ENCODE data around the gene KCND3.

KCND3 gene

DNA sequence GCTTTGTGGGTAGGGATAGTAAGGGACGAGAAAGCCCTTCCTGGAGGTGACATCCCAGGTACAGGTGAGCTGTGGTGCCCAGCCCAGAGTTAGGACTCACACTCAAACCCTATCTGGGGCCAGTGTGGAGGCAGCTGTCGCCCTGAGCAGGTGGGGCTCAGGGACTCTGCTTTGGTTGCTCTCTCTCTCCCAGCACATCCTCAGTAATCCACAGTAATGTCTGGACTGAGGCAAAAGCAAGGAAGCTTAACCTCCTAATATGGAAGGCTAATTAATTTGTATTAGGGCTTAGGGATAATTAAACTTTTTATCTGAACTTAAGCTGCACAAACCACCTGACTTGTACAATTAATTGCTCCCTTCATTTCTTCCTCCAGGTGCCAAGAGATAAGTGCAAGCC is 195.5 kb downstream of the KCND3 start:
- Histone ChIP-seq H3K27me3 (ENCODE audit: control insufficient read depth in 1 of 2, insufficient read depth in 2 of 2, low read length in 2 of 2) (no peaks in the 10 kb centered on the region), H3K36me3 (ENCODE audit: control insufficient read depth in 1 of 2, insufficient read depth in 2 of 2, low read length in 2 of 2) (no peaks in the 10 kb centered on the region), H3K4me1 (ENCODE audit: control insufficient read depth in 1 of 2, insufficient read depth in 2 of 2, low read length in 2 of 2) (no peaks in the 10 kb centered on the region), H3K9ac (ENCODE audit: low read depth in 1 of 2, low read length in 2 of 2) (no peak overlapping the region), H3K4me3 (ENCODE audit: low read depth in 1 of 2, low read length in 2 of 2) (no peak overlapping the region), H3K9me3 (ENCODE audit: control insufficient read depth in 1 of 2, low read length in 2 of 2) (no peaks in the 10 kb centered on the region), H3K27ac (ENCODE audit: low read depth, low read length) (no peak overlapping the region)

DNA sequence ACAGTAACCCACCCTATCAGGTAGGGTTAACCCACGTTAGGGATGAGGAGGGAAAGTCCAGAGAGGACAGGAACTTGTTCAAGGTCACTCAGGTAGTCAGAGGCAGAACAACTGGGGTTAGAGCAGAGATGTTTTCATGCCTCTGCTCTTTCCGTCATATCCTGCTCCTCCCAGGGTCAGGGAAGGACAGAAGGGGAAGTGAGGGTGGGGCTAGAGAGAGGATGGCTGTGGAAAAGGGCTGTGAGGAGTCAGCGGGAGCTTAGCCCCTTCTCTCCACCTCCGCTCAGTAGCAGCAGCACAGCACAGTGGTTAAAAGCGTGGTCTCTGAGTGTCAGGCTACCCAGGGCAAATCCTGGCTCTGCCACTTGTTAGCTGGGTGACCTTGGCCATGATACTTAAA is 197.2 kb downstream of the KCND3 start:
- Histone ChIP-seq H3K4me3 (ENCODE audit: low read depth in 1 of 2, low read length in 2 of 2) (no peak overlapping the region), H3K27ac (ENCODE audit: low read depth, low read length) (no peak overlapping the region), H3K27me3 (ENCODE audit: control insufficient read depth in 1 of 2, insufficient read depth in 2 of 2, low read length in 2 of 2) (no peaks in the 10 kb centered on the region), H3K36me3 (ENCODE audit: control insufficient read depth in 1 of 2, insufficient read depth in 2 of 2, low read length in 2 of 2) (no peaks in the 10 kb centered on the region), H3K9me3 (ENCODE audit: control insufficient read depth in 1 of 2, low read length in 2 of 2) (no peaks in the 10 kb centered on the region), H3K9ac (ENCODE audit: low read depth in 1 of 2, low read length in 2 of 2) (no peak overlapping the region), H3K4me1 (ENCODE audit: control insufficient read depth in 1 of 2, insufficient read depth in 2 of 2, low read length in 2 of 2) (no peaks in the 10 kb centered on the region)

DNA sequence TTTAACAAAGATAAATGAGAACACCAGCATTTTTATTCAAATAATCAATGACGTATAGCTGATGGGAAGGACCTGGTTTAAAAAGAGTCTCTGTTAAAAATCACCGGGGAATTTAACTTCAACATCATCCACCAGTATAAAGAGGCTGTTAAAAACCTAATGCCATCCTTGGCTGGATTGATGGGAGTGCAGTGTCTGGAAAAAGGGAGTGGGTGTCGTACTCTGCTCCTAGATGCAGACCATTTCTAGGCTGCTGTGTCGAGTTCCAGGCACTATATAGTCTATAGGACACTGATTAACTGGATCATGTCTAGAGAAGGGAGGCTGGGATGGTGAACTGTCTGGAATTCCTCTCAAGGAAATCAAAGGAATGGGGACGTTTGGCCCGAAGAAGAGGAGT is 197.7 kb downstream of the KCND3 start:
- no peaks in the 10 kb centered on the region for H3K36me3 ChIP-seq (ENCODE audit: control insufficient read depth in 1 of 2, insufficient read depth in 2 of 2, low read length in 2 of 2)
- no peak overlapping the region for H3K4me3 ChIP-seq (ENCODE audit: low read depth in 1 of 2, low read length in 2 of 2)
- H3K9ac ChIP-seq (ENCODE audit: low read depth in 1 of 2, low read length in 2 of 2) = no peak overlapping the region
- no peaks in the 10 kb centered on the region for H3K4me1 ChIP-seq (ENCODE audit: control insufficient read depth in 1 of 2, insufficient read depth in 2 of 2, low read length in 2 of 2)
- no peaks in the 10 kb centered on the region for H3K27me3 ChIP-seq (ENCODE audit: control insufficient read depth in 1 of 2, insufficient read depth in 2 of 2, low read length in 2 of 2)
- no peaks in the 10 kb centered on the region for H3K9me3 ChIP-seq (ENCODE audit: control insufficient read depth in 1 of 2, low read length in 2 of 2)
- no peak overlapping the region for H3K27ac ChIP-seq (ENCODE audit: low read depth, low read length)

DNA sequence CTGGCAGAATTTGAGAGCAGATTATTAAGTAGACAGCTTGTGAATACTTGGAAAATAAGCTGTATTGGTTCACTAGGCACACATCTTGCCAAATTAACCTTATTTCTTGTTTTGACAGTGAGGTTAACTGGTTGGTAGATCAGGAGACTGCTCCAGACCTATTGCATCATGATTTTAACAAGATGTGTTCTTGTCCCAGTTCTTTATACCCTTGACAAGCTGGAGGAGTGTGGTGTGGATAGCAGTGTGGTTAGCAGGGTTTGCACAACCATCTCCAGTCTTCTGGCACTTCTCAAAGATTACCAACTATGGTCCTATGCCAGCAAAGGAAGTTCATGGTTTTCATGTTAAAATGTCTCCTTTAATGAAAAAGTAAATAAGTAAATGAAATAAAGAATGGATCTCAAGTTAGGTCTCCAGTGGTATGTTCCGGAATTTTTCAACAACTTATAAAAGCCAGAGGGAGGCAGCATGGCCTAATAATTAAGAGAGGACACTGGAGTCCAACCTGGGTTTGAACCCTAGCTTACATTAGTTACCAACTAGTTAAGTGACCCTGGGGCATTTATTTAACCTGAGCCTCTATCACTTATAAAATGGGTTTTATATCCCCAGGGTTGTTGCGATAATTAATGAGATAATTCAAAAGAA is 199.7 kb downstream of the KCND3 start:
- no peak overlapping the region for H3K9ac ChIP-seq (ENCODE audit: low read depth in 1 of 2, low read length in 2 of 2)
- H3K9me3 ChIP-seq (ENCODE audit: control insufficient read depth in 1 of 2, low read length in 2 of 2) = no peaks in the 10 kb centered on the region
- H3K27ac ChIP-seq (ENCODE audit: low read depth, low read length) = no peak overlapping the region
- H3K4me3 ChIP-seq (ENCODE audit: low read depth in 1 of 2, low read length in 2 of 2) = no peak overlapping the region
- peaks cover 0 to 3% of the 10 kb centered on the region in 2 donors for H3K27me3 ChIP-seq (ENCODE audit: control insufficient read depth in 1 of 2, insufficient read depth in 2 of 2, low read length in 2 of 2)
- H3K4me1 ChIP-seq (ENCODE audit: control insufficient read depth in 1 of 2, insufficient read depth in 2 of 2, low read length in 2 of 2) = no peaks in the 10 kb centered on the region
- no peaks in the 10 kb centered on the region for H3K36me3 ChIP-seq (ENCODE audit: control insufficient read depth in 1 of 2, insufficient read depth in 2 of 2, low read length in 2 of 2)

DNA sequence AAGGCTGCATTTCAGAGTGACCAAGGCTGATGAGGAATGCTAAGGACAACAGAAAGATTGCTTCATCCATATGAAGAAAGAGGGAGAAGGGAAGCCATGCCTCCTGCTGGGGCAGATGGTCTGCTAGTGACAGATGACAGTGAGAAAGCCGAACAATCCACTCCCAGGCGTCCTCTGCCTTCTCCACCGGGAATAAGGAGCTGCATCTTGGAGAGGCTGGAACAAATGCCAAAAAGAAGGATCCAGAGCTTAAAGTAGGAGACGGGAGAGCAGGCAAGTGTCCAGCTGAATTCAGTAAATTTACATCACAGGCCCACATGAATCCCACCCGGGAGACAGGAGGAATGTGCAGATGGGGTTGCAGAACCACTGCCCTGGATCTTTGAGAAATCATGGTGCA is 200.3 kb downstream of the KCND3 start:
- Histone ChIP-seq H3K36me3 (ENCODE audit: control insufficient read depth in 1 of 2, insufficient read depth in 2 of 2, low read length in 2 of 2) (no peaks in the 10 kb centered on the region), H3K27me3 (ENCODE audit: control insufficient read depth in 1 of 2, insufficient read depth in 2 of 2, low read length in 2 of 2) (peaks cover 0 to 3% of the 10 kb centered on the region in 2 donors), H3K9ac (ENCODE audit: low read depth in 1 of 2, low read length in 2 of 2) (no peak overlapping the region), H3K4me1 (ENCODE audit: control insufficient read depth in 1 of 2, insufficient read depth in 2 of 2, low read length in 2 of 2) (no peaks in the 10 kb centered on the region), H3K9me3 (ENCODE audit: control insufficient read depth in 1 of 2, low read length in 2 of 2) (no peaks in the 10 kb centered on the region), H3K4me3 (ENCODE audit: low read depth in 1 of 2, low read length in 2 of 2) (no peak overlapping the region), H3K27ac (ENCODE audit: low read depth, low read length) (no peak overlapping the region)

DNA sequence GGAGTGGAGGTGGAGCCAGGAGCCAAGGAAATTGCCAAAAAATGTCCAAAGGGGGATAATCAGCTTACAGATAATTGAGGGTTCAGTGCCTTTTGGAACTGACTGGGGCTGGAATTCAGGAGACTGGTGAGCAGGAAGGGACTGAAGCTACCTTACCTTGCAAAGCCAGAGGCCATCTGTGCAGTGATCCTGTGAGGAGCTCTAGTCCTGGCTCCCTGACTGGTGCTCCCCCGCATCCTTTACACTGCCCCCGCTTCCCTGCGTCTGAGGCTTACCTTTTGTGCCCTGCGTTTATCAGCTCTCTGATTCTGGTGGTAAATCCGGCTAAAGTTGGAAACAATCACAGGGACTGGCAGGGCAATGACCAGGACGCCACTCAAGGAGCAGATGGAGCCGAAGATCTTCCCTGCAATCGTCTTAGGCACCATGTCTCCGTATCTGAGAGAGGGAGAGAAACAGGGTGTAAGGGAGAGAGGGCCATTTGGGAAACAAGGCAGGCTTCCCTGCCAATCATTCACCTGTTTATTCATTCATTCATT is 202.7 kb downstream of the KCND3 start:
- no peaks in the 10 kb centered on the region for H3K9me3 ChIP-seq (ENCODE audit: control insufficient read depth in 1 of 2, low read length in 2 of 2)
- no peak overlapping the region for H3K27ac ChIP-seq (ENCODE audit: low read depth, low read length)
- H3K36me3 ChIP-seq (ENCODE audit: control insufficient read depth in 1 of 2, insufficient read depth in 2 of 2, low read length in 2 of 2) = no peaks in the 10 kb centered on the region
- no peak overlapping the region for H3K9ac ChIP-seq (ENCODE audit: low read depth in 1 of 2, low read length in 2 of 2)
- H3K4me3 ChIP-seq (ENCODE audit: low read depth in 1 of 2, low read length in 2 of 2) = no peak overlapping the region
- peaks cover 0 to 3% of the 10 kb centered on the region in 2 donors for H3K27me3 ChIP-seq (ENCODE audit: control insufficient read depth in 1 of 2, insufficient read depth in 2 of 2, low read length in 2 of 2)
- no peaks in the 10 kb centered on the region for H3K4me1 ChIP-seq (ENCODE audit: control insufficient read depth in 1 of 2, insufficient read depth in 2 of 2, low read length in 2 of 2)

DNA sequence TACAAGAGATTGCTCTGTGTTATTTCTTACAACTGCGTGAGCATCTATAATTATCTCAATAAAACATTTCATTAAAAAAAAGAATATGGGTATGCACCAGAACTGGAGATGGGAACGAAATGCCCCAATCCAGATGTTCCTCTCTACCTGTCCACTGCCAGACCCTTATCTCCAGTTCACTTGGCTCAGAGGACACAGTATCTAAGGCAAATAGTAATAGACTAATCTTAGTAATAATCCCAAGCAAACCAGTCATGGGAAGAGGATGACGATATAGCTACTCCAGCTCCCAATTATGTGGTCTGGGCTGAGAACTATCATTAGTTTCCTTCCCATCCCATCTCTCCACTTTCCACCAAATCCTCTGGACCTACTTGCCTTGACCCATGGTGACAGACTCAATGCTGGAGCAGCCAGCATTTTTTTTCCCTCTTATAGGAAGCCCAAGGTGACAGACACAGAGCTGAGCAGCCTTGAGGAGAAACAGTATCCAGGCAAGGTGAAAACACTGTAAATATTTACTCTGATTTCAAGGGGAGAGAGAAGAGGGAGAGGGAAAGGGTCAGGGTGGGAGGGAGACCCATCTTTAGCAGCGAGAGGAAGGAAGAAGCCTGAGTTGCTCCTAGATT is 205.1 kb downstream of the KCND3 start:
- no peaks in the 10 kb centered on the region for H3K9me3 ChIP-seq (ENCODE audit: control insufficient read depth in 1 of 2, low read length in 2 of 2)
- H3K27me3 ChIP-seq (ENCODE audit: control insufficient read depth in 1 of 2, insufficient read depth in 2 of 2, low read length in 2 of 2) = peaks cover 0 to 3% of the 10 kb centered on the region in 2 donors
- H3K9ac ChIP-seq (ENCODE audit: low read depth in 1 of 2, low read length in 2 of 2) = no peak overlapping the region
- H3K4me1 ChIP-seq (ENCODE audit: control insufficient read depth in 1 of 2, insufficient read depth in 2 of 2, low read length in 2 of 2) = no peaks in the 10 kb centered on the region
- no peak overlapping the region for H3K27ac ChIP-seq (ENCODE audit: low read depth, low read length)
- H3K36me3 ChIP-seq (ENCODE audit: control insufficient read depth in 1 of 2, insufficient read depth in 2 of 2, low read length in 2 of 2) = no peaks in the 10 kb centered on the region
- H3K4me3 ChIP-seq (ENCODE audit: low read depth in 1 of 2, low read length in 2 of 2) = no peak overlapping the region

DNA sequence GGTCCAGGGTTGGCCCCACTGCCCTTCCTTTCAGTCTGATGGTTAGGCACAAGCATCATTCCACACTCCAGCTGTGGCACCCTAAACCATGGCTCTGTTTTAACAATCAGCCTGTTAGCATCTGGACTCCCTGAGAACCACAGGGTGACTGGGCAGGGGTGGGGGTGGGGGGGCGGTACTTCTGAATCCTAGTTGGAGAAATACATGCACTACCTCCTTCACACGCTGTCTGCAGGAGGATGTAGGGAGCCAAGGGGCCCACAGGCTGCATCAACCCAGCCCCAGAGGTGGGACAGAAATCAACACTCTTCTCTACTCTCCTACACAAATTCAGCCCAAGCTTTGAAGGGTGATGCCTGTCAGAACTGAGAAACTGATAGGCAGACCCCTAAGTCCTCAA is 209.9 kb downstream of the KCND3 start:
- Histone ChIP-seq H3K4me3 (ENCODE audit: low read depth in 1 of 2, low read length in 2 of 2) (no peak overlapping the region), H3K36me3 (ENCODE audit: control insufficient read depth in 1 of 2, insufficient read depth in 2 of 2, low read length in 2 of 2) (no peaks in the 10 kb centered on the region), H3K9me3 (ENCODE audit: control insufficient read depth in 1 of 2, low read length in 2 of 2) (no peaks in the 10 kb centered on the region), H3K4me1 (ENCODE audit: control insufficient read depth in 1 of 2, insufficient read depth in 2 of 2, low read length in 2 of 2) (no peaks in the 10 kb centered on the region), H3K27me3 (ENCODE audit: control insufficient read depth in 1 of 2, insufficient read depth in 2 of 2, low read length in 2 of 2) (no peaks in the 10 kb centered on the region), H3K9ac (ENCODE audit: low read depth in 1 of 2, low read length in 2 of 2) (no peak overlapping the region), H3K27ac (ENCODE audit: low read depth, low read length) (no peak overlapping the region)

DNA sequence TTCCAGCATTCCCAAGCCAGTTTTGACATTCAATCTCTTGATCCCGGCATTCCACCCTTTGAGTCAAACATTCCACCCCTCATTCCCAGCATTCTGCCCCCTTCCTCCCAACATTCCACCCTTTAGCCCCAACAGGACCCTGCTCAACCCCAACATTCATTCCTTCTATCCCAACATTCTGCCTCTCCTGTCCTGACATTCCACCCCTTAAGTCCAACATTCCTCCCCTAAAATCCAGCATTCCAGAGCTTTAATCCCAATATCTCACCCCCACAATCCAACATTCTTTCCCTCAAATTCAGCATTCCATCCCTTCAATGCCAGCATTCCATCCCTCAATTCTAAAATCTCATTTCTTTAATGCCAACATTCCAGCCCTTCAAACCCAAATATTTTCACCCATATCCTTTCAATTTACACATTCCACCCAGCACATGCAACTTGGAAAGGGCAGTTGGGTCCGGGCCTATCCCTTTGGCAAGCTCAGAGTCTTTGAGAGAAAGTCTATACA is 210.9 kb downstream of the KCND3 start:
- H3K27me3 ChIP-seq (ENCODE audit: control insufficient read depth in 1 of 2, insufficient read depth in 2 of 2, low read length in 2 of 2) = no peaks in the 10 kb centered on the region
- no peaks in the 10 kb centered on the region for H3K4me1 ChIP-seq (ENCODE audit: control insufficient read depth in 1 of 2, insufficient read depth in 2 of 2, low read length in 2 of 2)
- no peaks in the 10 kb centered on the region for H3K36me3 ChIP-seq (ENCODE audit: control insufficient read depth in 1 of 2, insufficient read depth in 2 of 2, low read length in 2 of 2)
- H3K27ac ChIP-seq (ENCODE audit: low read depth, low read length) = no peak overlapping the region
- H3K9me3 ChIP-seq (ENCODE audit: control insufficient read depth in 1 of 2, low read length in 2 of 2) = no peaks in the 10 kb centered on the region
- no peak overlapping the region for H3K4me3 ChIP-seq (ENCODE audit: low read depth in 1 of 2, low read length in 2 of 2)
- no peak overlapping the region for H3K9ac ChIP-seq (ENCODE audit: low read depth in 1 of 2, low read length in 2 of 2)

DNA sequence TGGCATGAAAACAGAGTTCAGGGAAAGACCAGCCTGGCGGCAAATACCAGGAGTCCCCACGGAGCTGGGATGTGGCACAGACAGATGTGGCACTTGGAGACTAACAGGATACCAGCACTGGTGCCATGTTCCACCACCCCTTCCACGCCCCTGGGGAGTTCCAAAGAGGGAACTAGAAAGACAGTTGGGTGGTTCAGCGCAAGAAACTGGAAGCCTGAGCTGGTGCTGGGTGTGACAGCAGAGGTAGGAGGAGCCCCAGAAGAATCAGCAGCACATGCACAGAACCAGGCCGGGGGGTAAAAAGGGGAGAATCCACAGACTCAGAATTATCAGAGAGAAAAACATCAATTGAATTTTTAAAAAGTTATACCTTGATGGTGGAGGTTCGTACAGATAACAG is 211.4 kb downstream of the KCND3 start:
- Histone ChIP-seq H3K27ac (ENCODE audit: low read depth, low read length) (no peak overlapping the region), H3K36me3 (ENCODE audit: control insufficient read depth in 1 of 2, insufficient read depth in 2 of 2, low read length in 2 of 2) (no peaks in the 10 kb centered on the region), H3K4me1 (ENCODE audit: control insufficient read depth in 1 of 2, insufficient read depth in 2 of 2, low read length in 2 of 2) (no peaks in the 10 kb centered on the region), H3K9me3 (ENCODE audit: control insufficient read depth in 1 of 2, low read length in 2 of 2) (no peaks in the 10 kb centered on the region), H3K4me3 (ENCODE audit: low read depth in 1 of 2, low read length in 2 of 2) (no peak overlapping the region), H3K27me3 (ENCODE audit: control insufficient read depth in 1 of 2, insufficient read depth in 2 of 2, low read length in 2 of 2) (no peaks in the 10 kb centered on the region), H3K9ac (ENCODE audit: low read depth in 1 of 2, low read length in 2 of 2) (no peak overlapping the region)

Measured in duodenal mucosa (tissue), 2 donors.